ENCODE results near the gene L3MBTL4. TPM values are rescaled to one million over a fixed set of nuclear protein-coding genes. Genes with fewer than 3 reads are reported as not detected.

Gene L3MBTL4
- total RNA-seq, 1 donor from 2014 or later: 0.56 TPM

DNA sequence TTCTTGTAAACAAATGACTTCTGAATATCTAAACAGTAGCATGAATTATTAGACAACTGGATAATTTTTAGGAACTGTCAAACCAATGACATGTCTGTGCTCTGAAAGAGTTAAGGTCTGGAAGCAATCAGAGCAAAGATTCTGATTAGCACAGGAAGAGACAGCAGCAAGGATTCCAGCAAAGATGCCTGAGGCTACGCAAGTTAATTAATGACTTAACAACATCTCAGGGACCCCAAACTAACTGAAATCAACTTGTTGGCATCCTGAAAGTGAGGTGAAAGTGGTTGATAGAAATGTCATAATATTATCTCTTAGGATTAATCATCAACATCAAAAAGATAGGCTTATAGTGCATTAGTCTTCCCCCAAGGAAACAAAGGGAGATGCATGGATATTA lies 396.0 kb downstream of the L3MBTL4 start:
- Mint-ChIP-seq H3K36me3 (ENCODE audit: low read depth, unreplicated experiment) (no peaks in the 10 kb centered on the region), H3K4me1 (ENCODE audit: unreplicated experiment) (peaks cover 8% of the 10 kb centered on the region)

DNA sequence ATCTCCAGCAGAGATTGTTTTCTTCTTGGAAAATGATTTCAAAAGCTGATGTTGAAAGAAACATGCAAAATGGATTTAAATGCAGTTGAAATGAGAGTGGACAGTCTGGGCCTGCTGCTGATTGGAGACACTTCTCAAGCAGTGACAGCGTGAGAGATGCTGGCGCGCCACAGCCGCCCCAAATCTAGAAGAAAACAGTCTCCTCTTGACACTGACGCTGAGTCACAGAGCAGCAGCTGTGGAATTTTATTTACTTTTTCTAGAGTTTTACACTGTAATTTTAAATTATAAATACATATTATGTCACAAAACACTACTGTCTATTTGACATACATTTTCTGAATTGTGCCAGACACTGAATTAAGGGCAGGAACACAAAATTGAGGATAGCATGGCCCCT lies 397.5 kb downstream of the L3MBTL4 start:
- Mint-ChIP-seq H3K36me3 (ENCODE audit: low read depth, unreplicated experiment) (no peaks in the 10 kb centered on the region), H3K4me3 (ENCODE audit: unreplicated experiment) (no peak overlapping the region), H3K27me3 (ENCODE audit: unreplicated experiment) (no peaks in the 10 kb centered on the region), H3K27ac (ENCODE audit: unreplicated experiment) (no peak overlapping the region), H3K9me3 (ENCODE audit: unreplicated experiment) (no peaks in the 10 kb centered on the region), H3K4me1 (ENCODE audit: unreplicated experiment) (peaks cover 8% of the 10 kb centered on the region)
- DNase-seq (ENCODE audit: low spot score): no peak
- TF ChIP-seq, protein P1, sequence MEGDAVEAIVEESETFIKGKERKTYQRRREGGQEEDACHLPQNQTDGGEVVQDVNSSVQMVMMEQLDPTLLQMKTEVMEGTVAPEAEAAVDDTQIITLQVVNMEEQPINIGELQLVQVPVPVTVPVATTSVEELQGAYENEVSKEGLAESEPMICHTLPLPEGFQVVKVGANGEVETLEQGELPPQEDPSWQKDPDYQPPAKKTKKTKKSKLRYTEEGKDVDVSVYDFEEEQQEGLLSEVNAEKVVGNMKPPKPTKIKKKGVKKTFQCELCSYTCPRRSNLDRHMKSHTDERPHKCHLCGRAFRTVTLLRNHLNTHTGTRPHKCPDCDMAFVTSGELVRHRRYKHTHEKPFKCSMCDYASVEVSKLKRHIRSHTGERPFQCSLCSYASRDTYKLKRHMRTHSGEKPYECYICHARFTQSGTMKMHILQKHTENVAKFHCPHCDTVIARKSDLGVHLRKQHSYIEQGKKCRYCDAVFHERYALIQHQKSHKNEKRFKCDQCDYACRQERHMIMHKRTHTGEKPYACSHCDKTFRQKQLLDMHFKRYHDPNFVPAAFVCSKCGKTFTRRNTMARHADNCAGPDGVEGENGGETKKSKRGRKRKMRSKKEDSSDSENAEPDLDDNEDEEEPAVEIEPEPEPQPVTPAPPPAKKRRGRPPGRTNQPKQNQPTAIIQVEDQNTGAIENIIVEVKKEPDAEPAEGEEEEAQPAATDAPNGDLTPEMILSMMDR (IDR thresholded peaks at IDR 0.05; ENCODE audit: unreplicated experiment): no peak

More for the DNA sequence above, 396.0 kb downstream of the L3MBTL4 start:
- DNase-seq (ENCODE audit: low spot score): no peak
- TF ChIP-seq, protein P1 (IDR thresholded peaks at IDR 0.05; ENCODE audit: unreplicated experiment): no peak
- no peaks in the 10 kb centered on the region for H3K27me3 Mint-ChIP-seq (ENCODE audit: unreplicated experiment)
- no peaks in the 10 kb centered on the region for H3K9me3 Mint-ChIP-seq (ENCODE audit: unreplicated experiment)
- no peak overlapping the region for H3K4me3 Mint-ChIP-seq (ENCODE audit: unreplicated experiment)
- H3K27ac Mint-ChIP-seq (ENCODE audit: unreplicated experiment): no peak overlapping the region

DNA sequence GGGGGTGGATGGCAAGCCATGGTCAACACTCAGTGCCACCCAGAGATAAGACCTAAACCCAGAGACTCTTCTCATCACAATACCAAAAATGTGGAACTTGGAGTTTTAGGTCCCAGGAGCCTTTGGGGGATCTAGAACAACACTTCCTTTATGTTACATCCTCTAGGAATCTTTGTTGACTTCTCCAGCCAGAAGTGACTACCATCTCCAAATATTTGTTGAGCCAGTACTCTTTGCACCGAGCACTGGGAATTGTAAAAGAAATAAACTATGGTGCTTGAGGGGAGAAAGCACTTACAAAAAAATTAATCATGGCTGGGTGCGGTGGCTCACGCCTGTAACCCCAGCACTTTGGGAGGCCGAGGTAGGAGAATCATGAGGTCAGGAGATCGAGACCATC lies 399.3 kb downstream of the L3MBTL4 start:
- Mint-ChIP-seq H3K9me3 (ENCODE audit: unreplicated experiment) (no peaks in the 10 kb centered on the region), H3K36me3 (ENCODE audit: low read depth, unreplicated experiment) (no peaks in the 10 kb centered on the region)

DNA sequence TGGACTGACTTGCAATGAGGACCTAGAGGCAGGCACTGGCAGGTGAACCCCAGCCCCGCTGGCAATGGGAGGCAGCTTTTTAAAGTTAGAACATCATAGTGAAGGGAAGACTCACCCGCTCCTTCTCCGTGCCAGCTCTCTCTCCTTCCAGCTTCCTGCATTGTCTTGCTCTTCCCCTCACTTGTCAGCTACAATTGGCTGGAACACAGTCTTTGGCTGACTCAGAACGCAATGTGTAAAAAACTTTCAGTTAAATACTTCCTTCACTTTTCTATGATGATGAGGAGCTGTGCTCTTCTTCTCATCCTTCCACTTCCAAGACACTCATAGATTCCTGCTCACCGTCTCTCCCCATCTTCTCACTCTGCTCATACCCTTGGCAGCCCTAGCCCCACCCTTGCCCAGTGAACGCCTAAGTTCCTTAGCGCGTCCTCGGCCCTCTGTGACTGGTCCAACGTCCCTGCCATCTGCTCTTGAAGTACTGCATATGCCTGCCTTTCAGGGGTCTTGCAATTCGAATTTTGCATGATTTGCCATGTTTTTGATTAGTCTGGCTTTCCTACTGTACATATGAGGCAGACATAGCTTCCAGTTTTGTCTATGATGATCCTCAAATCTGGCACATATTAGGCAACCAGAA lies 401.4 kb downstream of the L3MBTL4 start:
- H3K4me1 Mint-ChIP-seq (ENCODE audit: unreplicated experiment): no peaks in the 10 kb centered on the region
- H3K9me3 Mint-ChIP-seq (ENCODE audit: unreplicated experiment): no peaks in the 10 kb centered on the region
- no peak overlapping the region for H3K4me3 Mint-ChIP-seq (ENCODE audit: unreplicated experiment)

More for the DNA sequence above, 399.3 kb downstream of the L3MBTL4 start:
- no peak overlapping the region for H3K4me3 Mint-ChIP-seq (ENCODE audit: unreplicated experiment)
- TF ChIP-seq, protein P1 (IDR thresholded peaks at IDR 0.05; ENCODE audit: unreplicated experiment): no peak
- H3K27ac Mint-ChIP-seq (ENCODE audit: unreplicated experiment): no peak overlapping the region
- peaks cover 4% of the 10 kb centered on the region for H3K4me1 Mint-ChIP-seq (ENCODE audit: unreplicated experiment)
- H3K27me3 Mint-ChIP-seq (ENCODE audit: unreplicated experiment): no peaks in the 10 kb centered on the region
- DNase-seq (ENCODE audit: low spot score): no peak

DNA sequence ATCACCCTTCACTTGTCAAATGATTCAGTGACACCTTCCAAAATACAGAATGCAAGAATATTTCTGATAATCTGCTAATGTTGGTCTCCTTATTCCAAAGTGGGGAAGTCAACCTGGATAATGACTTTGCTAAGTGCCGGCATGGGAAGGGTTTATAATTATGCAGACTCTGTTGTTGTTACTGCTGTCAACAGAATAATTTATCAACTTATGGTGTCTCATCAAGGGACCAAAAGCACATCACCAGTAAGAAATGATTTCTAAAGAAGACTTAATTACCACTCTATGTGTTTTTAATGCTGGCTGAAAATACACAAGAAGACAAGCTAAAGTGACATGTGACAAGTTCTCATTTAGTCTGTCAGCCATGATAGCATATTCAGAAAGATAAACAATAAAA lies 403.8 kb downstream of the L3MBTL4 start:
- no peaks in the 10 kb centered on the region for H3K4me1 Mint-ChIP-seq (ENCODE audit: unreplicated experiment)
- no peak for DNase-seq (ENCODE audit: low spot score)
- no peaks in the 10 kb centered on the region for H3K27me3 Mint-ChIP-seq (ENCODE audit: unreplicated experiment)
- TF ChIP-seq, protein P1 (IDR thresholded peaks at IDR 0.05; ENCODE audit: unreplicated experiment): no peak
- no peak overlapping the region for H3K4me3 Mint-ChIP-seq (ENCODE audit: unreplicated experiment)
- H3K9me3 Mint-ChIP-seq (ENCODE audit: unreplicated experiment): no peaks in the 10 kb centered on the region
- no peaks in the 10 kb centered on the region for H3K36me3 Mint-ChIP-seq (ENCODE audit: low read depth, unreplicated experiment)
- H3K27ac Mint-ChIP-seq (ENCODE audit: unreplicated experiment): no peak overlapping the region

More for the DNA sequence above, 401.4 kb downstream of the L3MBTL4 start:
- H3K27me3 Mint-ChIP-seq (ENCODE audit: unreplicated experiment): no peaks in the 10 kb centered on the region
- TF ChIP-seq, protein P1 (IDR thresholded peaks at IDR 0.05; ENCODE audit: unreplicated experiment): no peak
- H3K27ac Mint-ChIP-seq (ENCODE audit: unreplicated experiment): no peak overlapping the region
- no peaks in the 10 kb centered on the region for H3K36me3 Mint-ChIP-seq (ENCODE audit: low read depth, unreplicated experiment)
- no peak for DNase-seq (ENCODE audit: low spot score)
